HG03045 (cell line): Measurements from ENCODE around the gene PLA2G2F.

Experiments used
- ATAC-seq: cut with Tn5 transposase; IDR thresholded peaks from one replicate; pipeline ENCODE4 v1.9.1; 2021; ENCODE audit warnings: mild to moderate bottlenecking, moderate library complexity; ENCODE audit not compliant: unreplicated experiment

The PLA2G2F gene

GRCh38 chr1:20138961-20139550 lies at the start of gene PLA2G2F:
Gene PLA2G2F (plus strand): TSS chr1:20139323. CDS start chr1:20139428, 105 bp downstream.
- ATAC-seq = no peak

GRCh38 chr1:20089328-20090077 lies 49.6 kb upstream of the PLA2G2F start:
- ATAC-seq = no peak

GRCh38 chr1:20090119-20090518 lies 49.0 kb upstream of the PLA2G2F start:
- no peak for ATAC-seq

- no peak for ATAC-seq
Observed at GRCh38 chr1:20090641-20091040, 48.5 kb upstream of the PLA2G2F start.

- ATAC-seq = no peak
Observed at GRCh38 chr1:20093303-20093702, 45.8 kb upstream of the PLA2G2F start.

GRCh38 chr1:20093940-20094391 lies 45.2 kb upstream of the PLA2G2F start:
- no peak for ATAC-seq

- no peak for ATAC-seq
Observed at GRCh38 chr1:20095564-20096434, 43.3 kb upstream of the PLA2G2F start.

GRCh38 chr1:20096840-20097447 lies 42.2 kb upstream of the PLA2G2F start:
- ATAC-seq = no peak

- ATAC-seq = no peak
Observed at GRCh38 chr1:20099533-20099932, 39.6 kb upstream of the PLA2G2F start.

- ATAC-seq = no peak
Observed at GRCh38 chr1:20100632-20101355, 38.3 kb upstream of the PLA2G2F start.

GRCh38 chr1:20102875-20103274 lies 36.2 kb upstream of the PLA2G2F start:
- no peak for ATAC-seq

GRCh38 chr1:20105856-20106255 lies 33.3 kb upstream of the PLA2G2F start:
- no peak for ATAC-seq

GRCh38 chr1:20107351-20107750 lies 31.8 kb upstream of the PLA2G2F start:
- no peak for ATAC-seq

GRCh38 chr1:20107796-20108195 lies 31.3 kb upstream of the PLA2G2F start:
- no peak for ATAC-seq

- ATAC-seq = no peak
Observed at GRCh38 chr1:20108366-20109123, 30.6 kb upstream of the PLA2G2F start.

- no peak for ATAC-seq
Observed at GRCh38 chr1:20109223-20109856, 29.8 kb upstream of the PLA2G2F start.

- ATAC-seq = no peak
Observed at GRCh38 chr1:20110679-20111078, 28.4 kb upstream of the PLA2G2F start.

- no peak for ATAC-seq
Observed at GRCh38 chr1:20111452-20111851, 27.7 kb upstream of the PLA2G2F start.

GRCh38 chr1:20112279-20113000 lies 26.7 kb upstream of the PLA2G2F start:
- no peak for ATAC-seq
